ENCODE results near the gene HOXC6. TPM values are rescaled to one million over a fixed set of nuclear protein-coding genes. Genes with fewer than 3 reads are reported as not detected.

The HOXC6 gene
- not detected for total RNA-seq
- long read RNA-seq: 0 reads

- ATAC-seq (peak; percentile 73), DNase-seq (no peak)
- intact Hi-C loops (cut with DNase I, micrococcal nuclease): no loop called here
Measured at GRCh38 chr12:54028314-54029201, at the start of gene HOXC6. Gene HOXC6, plus strand, starts transcription at chr12:54028440. Its CDS starts 82 bp downstream, at chr12:54028522.

DNA sequence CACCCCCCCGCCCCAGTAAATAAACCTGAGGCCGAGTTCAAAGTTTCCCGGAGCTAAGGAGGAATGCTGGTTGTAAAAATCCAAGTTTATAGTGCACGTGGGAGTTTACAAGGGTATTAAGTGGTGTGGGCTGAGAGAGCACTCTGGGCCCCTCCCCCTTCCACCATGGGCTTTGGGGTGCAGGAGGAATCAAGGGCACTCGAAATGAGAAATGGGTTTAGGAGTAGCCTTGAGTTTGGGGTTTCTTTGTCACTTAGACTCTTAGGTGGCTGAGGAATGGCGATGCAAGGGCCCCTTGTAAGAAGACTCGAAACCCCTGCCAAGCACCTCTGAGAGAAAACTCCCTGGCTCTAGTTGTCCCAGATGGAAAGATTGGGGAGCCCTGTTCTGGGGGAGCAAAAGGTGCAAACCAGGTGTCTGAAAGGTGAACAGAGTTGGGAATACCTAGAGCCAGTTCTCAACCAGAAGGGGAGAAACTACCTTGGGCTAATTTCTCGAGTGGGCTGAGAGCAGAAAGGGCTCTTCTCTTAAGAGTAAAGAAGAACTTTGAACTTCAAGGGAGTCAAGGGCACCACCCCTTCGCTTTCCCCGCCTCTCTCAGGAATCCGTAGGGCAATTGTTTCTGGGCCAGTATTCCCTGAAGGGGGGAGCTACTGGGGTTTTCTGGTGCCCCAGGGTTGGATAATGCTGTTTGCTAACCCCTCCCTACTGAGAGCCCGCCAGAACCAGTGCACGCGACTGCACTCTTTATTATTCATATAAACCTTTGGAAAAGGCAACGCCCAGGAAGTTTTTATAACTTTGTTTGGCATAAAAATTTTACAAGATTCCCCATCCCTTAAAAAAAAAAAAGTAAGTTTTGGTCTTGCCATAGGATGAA, 49.5 kb upstream of the HOXC6 start:
- DNase-seq (peak; percentile 28 to 31), ATAC-seq (peak; percentile 90)
- intact Hi-C loops (cut with DNase I, micrococcal nuclease): no loop called here

DNA sequence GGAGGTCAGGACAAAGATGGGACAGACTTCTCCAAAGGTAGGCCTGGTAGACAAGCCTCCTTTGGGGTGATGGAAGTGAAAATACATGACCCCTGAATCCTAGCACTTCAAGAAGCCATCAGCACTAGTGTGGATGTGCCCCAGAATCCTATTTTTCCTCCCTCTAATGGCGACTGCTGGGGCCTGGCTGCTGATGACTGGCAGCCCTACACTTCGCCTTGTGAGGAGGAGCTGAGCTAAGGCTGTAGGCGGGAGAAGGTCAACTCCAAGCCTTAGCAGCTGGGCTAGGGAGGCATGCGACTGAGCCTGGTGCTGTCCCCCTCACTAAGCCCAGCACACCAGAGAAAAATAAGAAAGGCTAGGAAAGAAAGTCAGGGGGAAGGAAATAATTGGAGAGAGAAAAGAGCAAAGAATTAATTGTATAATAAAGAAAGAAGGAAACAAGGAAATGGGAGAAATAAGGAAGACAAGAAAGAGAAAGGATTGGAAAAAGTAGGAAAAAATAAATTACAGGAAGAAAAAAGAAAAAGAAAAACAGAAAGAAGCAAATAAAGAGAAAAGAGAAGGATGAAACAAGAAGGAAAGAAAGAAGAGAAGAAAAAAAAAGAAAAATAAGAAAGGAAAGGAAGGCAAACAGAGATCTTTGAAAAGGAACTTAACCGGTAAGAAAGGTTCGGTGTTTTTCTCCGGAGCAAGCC, 48.0 kb upstream of the HOXC6 start:
- ATAC-seq: no peak
- intact Hi-C loops (cut with DNase I, micrococcal nuclease): no loop called here
- no peak for DNase-seq

GRCh38 chr12:53980802-53981496, 47.3 kb upstream of the HOXC6 start:
- intact Hi-C loops (cut with DNase I, micrococcal nuclease): no loop called here
- no peak for ATAC-seq
- no peak for DNase-seq

DNA sequence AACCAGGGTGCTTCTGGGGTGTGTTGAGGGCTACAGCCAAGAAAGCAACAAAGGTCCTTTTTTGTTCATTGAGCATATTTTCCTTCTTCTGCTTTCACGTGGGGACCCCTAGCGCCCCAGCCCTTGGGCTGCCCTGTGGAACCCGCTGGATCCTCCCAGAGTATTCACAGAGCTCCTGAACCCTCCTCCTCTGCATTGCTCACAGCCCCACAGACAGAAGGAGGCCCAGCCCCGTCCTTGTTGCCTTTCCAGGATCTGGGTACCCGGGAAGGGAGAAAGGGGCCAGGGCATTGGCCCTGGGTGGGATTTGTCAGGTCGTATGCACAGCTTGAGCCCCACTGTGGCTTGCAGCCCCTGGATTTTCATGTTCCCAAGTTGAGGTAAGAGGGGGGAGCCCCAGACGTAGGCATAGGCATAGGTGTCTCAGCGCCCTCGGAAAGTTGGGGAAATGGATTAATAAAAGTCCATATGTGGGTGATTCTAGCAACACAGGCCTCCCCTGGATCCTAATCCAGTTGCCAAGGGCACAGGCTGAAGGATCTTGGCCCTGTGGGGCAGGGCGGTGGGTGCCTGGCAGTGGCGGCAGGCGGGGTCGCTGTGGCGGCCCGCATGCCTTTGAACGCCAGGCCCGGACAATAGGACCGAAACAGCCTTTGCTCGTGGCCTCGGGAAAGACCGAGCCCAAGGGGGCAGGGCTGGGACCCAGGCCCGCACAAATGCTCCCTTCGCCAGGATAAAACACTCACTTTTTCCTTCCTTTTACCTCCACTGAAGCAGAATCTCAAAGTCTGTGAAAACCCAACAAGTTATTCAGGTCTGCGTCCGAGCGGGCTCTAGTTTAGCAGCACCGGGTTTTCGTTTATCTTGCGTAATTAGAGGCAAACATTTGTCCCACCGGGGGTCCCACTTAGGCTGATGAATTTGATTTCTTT, 46.3 kb upstream of the HOXC6 start:
- intact Hi-C loops (cut with DNase I, micrococcal nuclease): no loop called here
- DNase-seq: no peak

DNA sequence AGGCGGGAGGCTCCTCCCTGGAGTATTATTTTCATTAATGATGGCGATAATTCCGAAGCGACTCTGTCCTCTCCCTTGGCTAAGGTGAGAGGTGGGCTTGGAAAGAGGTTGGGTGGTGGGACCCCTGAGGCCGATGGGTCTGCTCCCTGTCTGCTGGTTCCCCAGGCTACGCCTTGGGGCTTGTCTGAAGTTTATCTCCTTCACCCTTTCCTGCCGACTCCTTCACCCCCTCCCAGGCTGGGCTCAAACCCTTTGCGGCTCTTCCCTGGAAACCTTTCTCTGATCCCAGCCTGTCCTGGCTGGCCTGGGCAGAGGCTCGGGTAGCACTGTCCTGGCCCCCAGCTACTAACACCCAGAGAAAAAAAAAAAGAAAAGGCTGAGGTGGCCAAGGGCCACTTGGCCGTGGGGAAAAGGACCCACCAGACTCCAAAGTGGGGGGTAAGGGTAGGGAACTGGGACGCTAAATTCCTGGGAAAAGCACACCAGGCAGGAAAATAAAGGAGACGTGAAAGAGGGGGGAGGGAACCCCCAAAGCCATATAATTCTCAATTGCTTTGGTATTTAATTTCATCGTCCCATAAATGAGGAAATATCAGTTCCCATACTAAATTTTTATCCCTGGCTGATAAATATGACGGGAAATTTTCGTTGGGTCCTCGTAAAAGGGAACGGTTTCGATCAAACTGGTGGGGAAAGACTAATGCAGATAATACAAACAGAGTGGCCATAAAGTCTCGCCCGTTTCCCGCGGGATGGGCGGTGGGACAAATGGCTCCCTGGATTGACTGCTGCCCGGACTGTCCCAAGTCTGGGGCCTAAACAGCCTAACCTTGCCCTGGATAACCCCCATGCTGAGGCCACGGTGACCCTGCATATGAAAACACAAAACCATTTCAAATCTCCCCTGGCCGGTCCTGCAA, 45.3 kb upstream of the HOXC6 start:
- ATAC-seq: no peak
- DNase-seq: no peak
- intact Hi-C loops (cut with DNase I, micrococcal nuclease): no loop called here

More for the DNA sequence above, 46.3 kb upstream of the HOXC6 start:
- no peak for ATAC-seq

GRCh38 chr12:53983568-53983949, 44.7 kb upstream of the HOXC6 start:
- no peak for ATAC-seq
- DNase-seq: no peak

GRCh38 chr12:53983950-53984572, 44.2 kb upstream of the HOXC6 start:
- no peak for DNase-seq
- intact Hi-C loops (cut with DNase I, micrococcal nuclease): no loop called here
- no peak for ATAC-seq

More at GRCh38 chr12:53983568-53983949, 44.7 kb upstream of the HOXC6 start:
- intact Hi-C loops (cut with DNase I, micrococcal nuclease): no loop called here

GRCh38 chr12:53984901-53985691, 43.1 kb upstream of the HOXC6 start, which contains the start of gene HOXC10:
Gene HOXC10, plus strand, starts transcription at chr12:53985146. Its CDS starts 114 bp downstream, at chr12:53985260.
- intact Hi-C loops (cut with DNase I, micrococcal nuclease): no loop called here
- DNase-seq (peak; percentile 60 to 76), ATAC-seq (peak; percentile 48)

- ATAC-seq (no peak), DNase-seq (no peak)
- intact Hi-C loops (cut with DNase I, micrococcal nuclease): no loop called here
Measured at GRCh38 chr12:53985692-53985993, 42.6 kb upstream of the HOXC6 start.

DNA sequence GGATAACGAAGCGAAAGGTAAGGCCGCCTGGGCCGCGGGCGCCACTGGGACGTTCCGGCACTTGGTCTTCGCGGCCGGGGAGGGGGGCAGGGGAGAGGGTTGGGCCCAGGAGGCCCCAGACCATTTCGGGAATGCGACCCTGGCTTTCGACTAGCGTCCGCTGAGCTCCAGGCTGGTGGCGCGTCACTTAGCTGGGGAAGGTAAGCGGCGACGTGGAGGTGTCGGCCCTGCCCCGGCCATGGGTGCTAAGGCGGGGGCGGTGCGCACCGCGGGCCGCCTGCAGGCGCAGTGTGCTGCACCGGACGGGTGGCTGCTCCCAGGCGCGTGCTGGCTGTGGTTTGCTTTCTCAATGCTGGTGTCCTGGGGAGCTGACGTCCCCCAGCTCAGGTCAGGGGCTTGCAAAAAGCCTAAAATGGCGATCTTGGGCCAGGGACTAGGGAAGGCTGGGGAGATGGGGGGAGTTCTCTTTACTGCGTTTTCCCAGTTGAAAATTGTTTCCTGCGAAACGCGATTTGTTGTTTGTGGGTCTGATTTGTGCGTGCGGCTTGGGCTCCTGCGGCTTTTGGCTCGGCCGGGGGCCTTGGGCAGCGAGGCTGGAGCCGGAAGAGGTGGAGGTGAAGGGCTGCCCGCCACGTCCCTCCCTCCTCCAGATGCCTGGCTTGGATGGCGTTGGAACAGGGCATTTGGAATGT, 42.1 kb upstream of the HOXC6 start:
- intact Hi-C loops (cut with DNase I, micrococcal nuclease): no loop called here
- DNase-seq (no peak), ATAC-seq (peak; percentile 28)

- intact Hi-C loops (cut with DNase I, micrococcal nuclease): no loop called here
- DNase-seq (no peak), ATAC-seq (no peak)
Measured at GRCh38 chr12:53986686-53987483, 41.4 kb upstream of the HOXC6 start.

DNA sequence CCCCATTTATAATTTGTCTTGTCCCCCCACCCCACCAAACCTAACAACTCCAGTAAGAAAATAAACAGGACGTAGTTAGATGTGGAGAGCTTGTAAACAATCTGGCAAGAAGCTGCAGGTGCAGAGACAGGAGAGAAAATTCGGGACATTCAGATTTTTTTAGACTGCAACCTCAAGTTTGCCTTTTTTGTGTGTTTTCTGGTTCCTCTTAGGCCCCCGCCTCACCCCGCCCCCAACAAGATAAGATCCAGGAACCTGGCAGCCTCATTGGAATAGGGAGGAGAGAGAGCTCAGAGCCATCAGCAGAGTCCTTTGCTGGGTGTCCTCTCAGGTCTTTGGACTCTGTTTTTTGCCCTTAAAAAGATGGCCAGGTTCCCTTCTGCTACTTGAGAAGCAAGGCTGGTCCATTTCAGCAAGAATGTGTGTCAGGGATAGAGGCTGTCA, 40.4 kb upstream of the HOXC6 start:
- ATAC-seq: no peak

More for the DNA sequence above, 40.4 kb upstream of the HOXC6 start:
- intact Hi-C loops (cut with DNase I, micrococcal nuclease): no loop called here
- no peak for DNase-seq

All from left colon (tissue), 2 donors.